ENCODE results near the gene PSMD2. TPM values are rescaled to one million over a fixed set of nuclear protein-coding genes. Genes with fewer than 3 reads are reported as not detected.

The PSMD2 gene
- total and polyA plus RNA-seq, 2 of the 8 experiments (the other 6 are each of a cell fraction or from before 2014, with no cell fraction given) = 350 to 363 TPM

GRCh38 chr3:184283681-184284080 is 15.4 kb upstream of the PSMD2 start:
- Histone ChIP-seq H3K4me2 (ENCODE audit: insufficient read depth in 1 of 2, low read depth in 2 of 2, low read length in 2 of 2) (no peak overlapping the region), H3K27ac (ENCODE audit: low read depth, low read length) (no peak overlapping the region), H3K79me2 (ENCODE audit: control insufficient read depth in 1 of 2, insufficient read depth in 2 of 2, low read length in 2 of 2) (no peaks in the 10 kb centered on the region), H4K5ac (ENCODE audit: insufficient read length, low read depth, low read length) (no peak overlapping the region), H3K56ac (replicated peaks; ENCODE audit: insufficient read length, low read depth, low read length) (no peak overlapping the region), H2AK5ac (ENCODE audit: low read depth, low read length) (no peak overlapping the region), H4K8ac (ENCODE audit: extremely low read depth, insufficient read depth, low read length) (no peak overlapping the region), H2BK15ac (ENCODE audit: low read length) (no peak overlapping the region), H2AFZ (ENCODE audit: low read length) (no peak overlapping the region), H2BK5ac (ENCODE audit: low read depth, low read length) (no peak overlapping the region), H3K9ac (replicated peaks in 1 of 4; ENCODE audit: extremely low read depth in 1 of 4, low read depth in 3 of 4, low read length in 3 of 4) (no peak overlapping the region), H3K4me3 (ENCODE audit: extremely low read depth in 1 of 4, insufficient read depth in 2 of 4, low read depth in 3 of 4, low read length in 4 of 4) (no peak overlapping the region), H3K9me3 (ENCODE audit: insufficient read depth in 2 of 2, low read depth in 1 of 2, low read length in 1 of 2) (no peaks in the 10 kb centered on the region), H3K14ac (ENCODE audit: insufficient read length) (no peak overlapping the region), H3K79me1 (ENCODE audit: low read depth, low read length) (no peaks in the 10 kb centered on the region), H2BK120ac (replicated peaks; ENCODE audit: low read depth, low read length) (no peak overlapping the region), H4K20me1 (replicated peaks in 1 of 2; ENCODE audit: control insufficient read depth in 1 of 2, insufficient read depth in 2 of 2, low read length in 2 of 2) (no peaks in the 10 kb centered on the region), H3K18ac (ENCODE audit: extremely low read depth, low read length) (no peak overlapping the region), H4K91ac (replicated peaks; ENCODE audit: insufficient read length, low read length) (no peak overlapping the region), H3K4me1 (replicated peaks in 1 of 4; ENCODE audit: control insufficient read depth in 3 of 4, insufficient read depth in 4 of 4, low read length in 3 of 4) (peaks cover 0 to 2% (median 0%) of the 10 kb centered on the region in 4 experiments; a peak in 2 of 7 replicates), H3K36me3 (ENCODE audit: control insufficient read depth in 2 of 4, insufficient read depth in 4 of 4, low read length in 3 of 4) (no peaks in the 10 kb centered on the region), H3K4ac (replicated peaks; ENCODE audit: insufficient read length, low read depth, low read length) (no peak overlapping the region), H2BK12ac (ENCODE audit: low read depth, low read length) (no peak overlapping the region), H3K27me3 (replicated peaks in 1 of 4; ENCODE audit: control insufficient read depth in 3 of 4, extremely low read depth in 1 of 4, insufficient read depth in 3 of 4, low read length in 3 of 4) (no peaks in the 10 kb centered on the region), H3K23me2 (ENCODE audit: low read depth, low read length) (no peaks in the 10 kb centered on the region), H2BK20ac (ENCODE audit: low read length) (no peak overlapping the region), H3K23ac (ENCODE audit: insufficient read length) (no peak overlapping the region)
- no peak for DNase-seq (ENCODE audit: low read depth in 1 of 2, low spot score in 2 of 2)
- no peak for FAIRE-seq
- CTCF ChIA-PET (ENCODE audit: partially characterized antibody) = interaction anchor here (0.6 to 6.0 kb wide), 17 partner anchors 8 to 387 kb away, joined by 3 to 47 read pairs (median 6); partner anchors contain the start of genes ABCF3 and CAMK2N2
- 89% methylated on average over 8 of the region's 8 CpGs; no CpG with 5 or more reads in 1 of the 2 experiments for WGBS, 2 experiments (ENCODE audit: extremely low coverage in 1 of 2, insufficient coverage in 1 of 2, insufficient read length in 1 of 2, insufficient replicate concordance in 2 of 2, low coverage in 1 of 2, low lambda C conversion rate in 2 of 2, missing lambda C conversion rate in 1 of 2)
- POLR2A ChIA-PET (ENCODE audit: partially characterized antibody) = interaction anchor here (0.6 to 1.1 kb wide), 3 partner anchors 14 to 101 kb away, joined by 3 to 5 read pairs (median 3); no protein-coding TSS in a partner anchor
- TF ChIP-seq SP2 (IDR thresholded peaks at IDR 0.05; ENCODE audit: low read length) (no peak), CHD1 (IDR thresholded peaks at IDR 0.05; ENCODE audit: low read depth, low read length) (no peak), TCF12 (IDR thresholded peaks at IDR 0.05; ENCODE audit: low read depth, low read length) (no peak), PHF8 (conservative IDR thresholded peaks at IDR 0.05; ENCODE audit: low read depth, low read length) (no peak), RFX5 (IDR thresholded peaks at IDR 0.05; ENCODE audit: borderline replicate concordance, low read depth, low read length) (no peak), CHD2 (IDR thresholded peaks at IDR 0.05; ENCODE audit: low read length) (no peak), FOSL1 (IDR thresholded peaks at IDR 0.05; ENCODE audit: insufficient read depth, low read depth, low read length) (no peak), MAX (IDR thresholded peaks at IDR 0.05) (no peak), CEBPB (IDR thresholded peaks at IDR 0.05; ENCODE audit: low read depth, low read length) (no peak), HDAC2 (IDR thresholded peaks at IDR 0.05; ENCODE audit: borderline replicate concordance in 1 of 2, low read depth in 2 of 2, low read length in 2 of 2) (no peak), SP4 (IDR thresholded peaks at IDR 0.05; ENCODE audit: low read length) (no peak), ASH2L (IDR thresholded peaks at IDR 0.05; ENCODE audit: low read length) (no peak), RBBP5 (IDR thresholded peaks at IDR 0.05; ENCODE audit: borderline replicate concordance, low read depth, low read length) (no peak), CBX5 (IDR thresholded peaks at IDR 0.05; ENCODE audit: low read depth, low read length) (no peak), NANOG (IDR thresholded peaks at IDR 0.05; ENCODE audit: insufficient read depth, low read depth, low read length, poor library complexity, severe bottlenecking) (no peak)

Measured in H1 (cell line).